Measurements from ENCODE around the gene RNF39.

DNA sequence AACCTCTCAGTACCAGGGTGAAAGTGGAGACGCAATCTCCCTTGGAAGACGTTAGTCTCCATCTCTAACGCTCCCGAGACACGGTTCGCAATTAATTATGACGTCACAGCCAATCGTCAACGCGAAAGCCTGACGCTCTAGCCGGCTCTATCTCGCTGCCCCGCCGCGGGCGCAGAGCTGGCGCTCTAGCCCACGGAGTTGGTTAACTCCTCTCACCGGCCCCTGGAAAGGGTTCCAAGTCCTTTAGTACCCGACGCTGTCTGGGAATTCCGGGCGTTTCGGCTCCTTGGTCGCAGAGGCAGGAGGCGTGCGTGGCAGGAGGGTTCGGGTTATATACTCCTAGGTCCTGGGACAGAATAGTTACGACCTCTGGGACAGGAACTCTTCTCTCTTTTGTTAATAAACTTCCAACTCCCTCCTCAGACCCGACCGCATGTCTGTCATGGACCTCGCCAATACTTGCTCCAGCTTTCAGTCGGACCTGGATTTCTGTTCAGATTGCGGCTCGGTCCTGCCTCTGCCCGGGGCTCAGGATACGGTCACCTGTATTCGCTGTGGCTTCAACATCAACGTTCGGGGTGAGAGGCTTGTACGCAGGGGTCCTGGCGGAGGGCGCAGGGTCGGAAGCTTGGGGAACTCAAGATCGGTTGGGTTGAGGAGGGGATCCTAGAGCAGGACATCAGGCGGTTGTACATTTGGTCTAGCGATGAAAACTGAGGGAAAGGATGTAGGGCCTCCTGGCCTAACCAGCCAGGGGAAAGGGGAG lies 14.3 kb downstream of the RNF39 start, which contains the start of gene POLR1H:
- TF ChIP-seq, protein P1, sequence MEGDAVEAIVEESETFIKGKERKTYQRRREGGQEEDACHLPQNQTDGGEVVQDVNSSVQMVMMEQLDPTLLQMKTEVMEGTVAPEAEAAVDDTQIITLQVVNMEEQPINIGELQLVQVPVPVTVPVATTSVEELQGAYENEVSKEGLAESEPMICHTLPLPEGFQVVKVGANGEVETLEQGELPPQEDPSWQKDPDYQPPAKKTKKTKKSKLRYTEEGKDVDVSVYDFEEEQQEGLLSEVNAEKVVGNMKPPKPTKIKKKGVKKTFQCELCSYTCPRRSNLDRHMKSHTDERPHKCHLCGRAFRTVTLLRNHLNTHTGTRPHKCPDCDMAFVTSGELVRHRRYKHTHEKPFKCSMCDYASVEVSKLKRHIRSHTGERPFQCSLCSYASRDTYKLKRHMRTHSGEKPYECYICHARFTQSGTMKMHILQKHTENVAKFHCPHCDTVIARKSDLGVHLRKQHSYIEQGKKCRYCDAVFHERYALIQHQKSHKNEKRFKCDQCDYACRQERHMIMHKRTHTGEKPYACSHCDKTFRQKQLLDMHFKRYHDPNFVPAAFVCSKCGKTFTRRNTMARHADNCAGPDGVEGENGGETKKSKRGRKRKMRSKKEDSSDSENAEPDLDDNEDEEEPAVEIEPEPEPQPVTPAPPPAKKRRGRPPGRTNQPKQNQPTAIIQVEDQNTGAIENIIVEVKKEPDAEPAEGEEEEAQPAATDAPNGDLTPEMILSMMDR (conservative IDR thresholded peaks at IDR 0.05; ENCODE audit: low read depth, low read length), result no peak
- no peak for TF ChIP-seq EZH2 (IDR thresholded peaks at IDR 0.05; ENCODE audit: borderline replicate concordance, low read depth, low read length, poor library complexity, severe bottlenecking)
